GM21447 (cell line): ENCODE results near the gene LYRM1.
"Not testable (repeated sequence)": the region's sequence is repeated elsewhere in the genome, so short reads cannot be mapped to it uniquely, and the experiment has no call there.

Experiments
- ATAC-seq: cut with Tn5 transposase; IDR thresholded peaks from one replicate; pipeline ENCODE4 v1.9.1; 2021; ENCODE audit not compliant: unreplicated experiment

The LYRM1 gene

GRCh38 chr16:20931066-20931600 is 30.6 kb downstream of the LYRM1 start:
- no peak for ATAC-seq

- no peak for ATAC-seq
Measured at GRCh38 chr16:20933589-20933988, 33.0 kb downstream of the LYRM1 start.

GRCh38 chr16:20937736-20938135 is 37.2 kb downstream of the LYRM1 start:
- no peak for ATAC-seq

GRCh38 chr16:20938426-20938825 is 37.9 kb downstream of the LYRM1 start:
- ATAC-seq, result no peak

- no peak for ATAC-seq
Measured at GRCh38 chr16:20939611-20940010, 39.0 kb downstream of the LYRM1 start.

GRCh38 chr16:20940871-20941635 is 40.5 kb downstream of the LYRM1 start:
- no peak for ATAC-seq

- no peak for ATAC-seq
Measured at GRCh38 chr16:20941636-20941926, 41.0 kb downstream of the LYRM1 start.

GRCh38 chr16:20942256-20942655 is 41.7 kb downstream of the LYRM1 start:
- ATAC-seq, result no peak

- ATAC-seq, result no peak
Measured at GRCh38 chr16:20944861-20945574, 44.4 kb downstream of the LYRM1 start.

- not testable (repeated sequence) for ATAC-seq
Measured at GRCh38 chr16:20945575-20945875, 45.0 kb downstream of the LYRM1 start.

GRCh38 chr16:20946015-20946629 is 45.6 kb downstream of the LYRM1 start:
- no peak for ATAC-seq

- no peak for ATAC-seq
Measured at GRCh38 chr16:20948444-20948843, 47.9 kb downstream of the LYRM1 start.

GRCh38 chr16:20949660-20950059 is 49.1 kb downstream of the LYRM1 start:
- no peak for ATAC-seq

GRCh38 chr16:20950294-20950693 is 49.7 kb downstream of the LYRM1 start:
- ATAC-seq, result no peak

- ATAC-seq, result no peak
Measured at GRCh38 chr16:20952139-20952920, 51.8 kb downstream of the LYRM1 start.

GRCh38 chr16:20954574-20954973 is 54.0 kb downstream of the LYRM1 start:
- ATAC-seq, result no peak

GRCh38 chr16:20956319-20956718 is 55.7 kb downstream of the LYRM1 start:
- ATAC-seq, result no peak

- ATAC-seq, result no peak
Measured at GRCh38 chr16:20957153-20957552, 56.6 kb downstream of the LYRM1 start.

GRCh38 chr16:20960899-20961298 is 60.3 kb downstream of the LYRM1 start:
- ATAC-seq, result no peak

- ATAC-seq, result no peak
Measured at GRCh38 chr16:20968765-20969164, 68.2 kb downstream of the LYRM1 start.

GRCh38 chr16:20969386-20969785 is 68.8 kb downstream of the LYRM1 start:
- no peak for ATAC-seq
